IPS DF 19.7 (cell line): Measurements from ENCODE around the gene THSD7B.
"Not testable (repeated sequence)": the region's sequence is repeated elsewhere in the genome, so short reads cannot be mapped to it uniquely, and the experiment has no call there.

Source experiments
- DNase-seq: peaks from one replicate; pipeline ENCODE4 v3.0.0-alpha.2; 2013; ENCODE audit warnings: low read depth, low spot score

The THSD7B gene

GRCh38 chr2:136929531-136929930 lies 164.2 kb downstream of the THSD7B start:
- DNase-seq = no peak

- no peak for DNase-seq
Observed at GRCh38 chr2:136932700-136933099, 167.4 kb downstream of the THSD7B start.

- no peak for DNase-seq
Observed at GRCh38 chr2:136935119-136935518, 169.8 kb downstream of the THSD7B start.

- no peak for DNase-seq
Observed at GRCh38 chr2:136956050-136956449, 190.7 kb downstream of the THSD7B start.

GRCh38 chr2:136957044-136957443 lies 191.7 kb downstream of the THSD7B start:
- no peak for DNase-seq

GRCh38 chr2:136962105-136962725 lies 196.9 kb downstream of the THSD7B start:
- no peak for DNase-seq

GRCh38 chr2:136966485-136966884 lies 201.1 kb downstream of the THSD7B start:
- DNase-seq = no peak

GRCh38 chr2:136980303-136980702 lies 215.0 kb downstream of the THSD7B start:
- no peak for DNase-seq

GRCh38 chr2:136981689-136982088 lies 216.3 kb downstream of the THSD7B start:
- DNase-seq = not testable (repeated sequence)

- DNase-seq = no peak
Observed at GRCh38 chr2:136985044-136985443, 219.7 kb downstream of the THSD7B start.

GRCh38 chr2:136986605-136987221 lies 221.4 kb downstream of the THSD7B start:
- DNase-seq = no peak

GRCh38 chr2:136990316-136990715 lies 225.0 kb downstream of the THSD7B start:
- no peak for DNase-seq

GRCh38 chr2:136994793-136995192 lies 229.4 kb downstream of the THSD7B start:
- DNase-seq = no peak

GRCh38 chr2:136997557-136997956 lies 232.2 kb downstream of the THSD7B start:
- DNase-seq = no peak

GRCh38 chr2:137000811-137001210 lies 235.5 kb downstream of the THSD7B start:
- DNase-seq = no peak

- DNase-seq = no peak
Observed at GRCh38 chr2:137002896-137003295, 237.6 kb downstream of the THSD7B start.

- DNase-seq = no peak
Observed at GRCh38 chr2:137005210-137005609, 239.9 kb downstream of the THSD7B start.

GRCh38 chr2:137007938-137008337 lies 242.6 kb downstream of the THSD7B start:
- no peak for DNase-seq

- DNase-seq = no peak
Observed at GRCh38 chr2:137009953-137010352, 244.6 kb downstream of the THSD7B start.

- DNase-seq = no peak
Observed at GRCh38 chr2:137020452-137021196, 255.3 kb downstream of the THSD7B start.

- no peak for DNase-seq
Observed at GRCh38 chr2:137021763-137022162, 256.4 kb downstream of the THSD7B start.

- DNase-seq = no peak
Observed at GRCh38 chr2:137023205-137023604, 257.9 kb downstream of the THSD7B start.

GRCh38 chr2:137031731-137032130 lies 266.4 kb downstream of the THSD7B start:
- DNase-seq = no peak
